Thyroid gland (tissue), 4 donors: ENCODE measurements around the gene PDE4DIP.
"Not testable (repeated sequence)": the region's sequence is repeated elsewhere in the genome, so short reads cannot be mapped to it uniquely, and the experiment has no call there.

Experiments used
- POLR2A ChIP-seq, 2 donors: fragments of 450-650 bp; IDR thresholded peaks; one replicate each; pipeline ENCODE4 v1.6.1; 2017; ENCODE audit warnings: antibody characterized with exemption in 2 of 2, mild to moderate bottlenecking in 2 of 2, moderate library complexity in 1 of 2
- TF ChIP-seq, protein P1 (sequence below), 6 experiments: fragments of 200-600 bp in 3 of 6; fragments of 450-650 bp in 3 of 6; sonication (generic) in 3 of 6; IDR thresholded peaks; one replicate each; pipeline ENCODE4 v1.5.1; 2016 to 2019; ENCODE audit warnings: antibody characterized with exemption in 6 of 6, mild to moderate bottlenecking in 2 of 6, inconsistent platforms in 1 of 6, moderate library complexity in 1 of 6

DNA sequence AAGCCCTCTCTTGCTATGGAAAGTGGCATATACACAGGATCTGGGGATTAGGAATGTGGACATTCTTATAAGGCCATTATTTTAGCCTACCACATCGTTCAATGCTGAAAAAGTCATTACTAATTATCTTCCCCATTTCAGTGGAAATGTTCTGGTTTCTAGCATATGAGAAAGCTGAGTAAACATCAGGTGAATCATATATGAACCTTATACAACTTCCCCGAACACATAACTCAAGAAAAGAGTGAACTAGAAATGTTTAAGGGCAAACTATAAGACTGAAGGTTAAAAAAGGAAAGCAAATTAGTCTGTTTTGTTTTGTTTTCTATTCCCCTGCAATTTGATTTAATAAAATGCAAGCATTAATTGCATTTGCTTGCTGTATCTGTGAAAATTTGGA, 6.1 kb downstream of the PDE4DIP start:
- TF ChIP-seq, protein P1, sequence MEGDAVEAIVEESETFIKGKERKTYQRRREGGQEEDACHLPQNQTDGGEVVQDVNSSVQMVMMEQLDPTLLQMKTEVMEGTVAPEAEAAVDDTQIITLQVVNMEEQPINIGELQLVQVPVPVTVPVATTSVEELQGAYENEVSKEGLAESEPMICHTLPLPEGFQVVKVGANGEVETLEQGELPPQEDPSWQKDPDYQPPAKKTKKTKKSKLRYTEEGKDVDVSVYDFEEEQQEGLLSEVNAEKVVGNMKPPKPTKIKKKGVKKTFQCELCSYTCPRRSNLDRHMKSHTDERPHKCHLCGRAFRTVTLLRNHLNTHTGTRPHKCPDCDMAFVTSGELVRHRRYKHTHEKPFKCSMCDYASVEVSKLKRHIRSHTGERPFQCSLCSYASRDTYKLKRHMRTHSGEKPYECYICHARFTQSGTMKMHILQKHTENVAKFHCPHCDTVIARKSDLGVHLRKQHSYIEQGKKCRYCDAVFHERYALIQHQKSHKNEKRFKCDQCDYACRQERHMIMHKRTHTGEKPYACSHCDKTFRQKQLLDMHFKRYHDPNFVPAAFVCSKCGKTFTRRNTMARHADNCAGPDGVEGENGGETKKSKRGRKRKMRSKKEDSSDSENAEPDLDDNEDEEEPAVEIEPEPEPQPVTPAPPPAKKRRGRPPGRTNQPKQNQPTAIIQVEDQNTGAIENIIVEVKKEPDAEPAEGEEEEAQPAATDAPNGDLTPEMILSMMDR (IDR thresholded peaks at IDR 0.05): not testable (repeated sequence)
- not testable (repeated sequence) for TF ChIP-seq POLR2A (IDR thresholded peaks at IDR 0.05)
